ENCODE measurements around the gene GNL3. TPM values are rescaled to one million over a fixed set of nuclear protein-coding genes. Genes with fewer than 3 reads are reported as not detected.
A peak's percentile ranks its signal among the peaks of the same experiment; 100 is the strongest.

The GNL3 gene
- total RNA-seq, 2 experiments from 2014 or later = 104 to 106 TPM

DNA sequence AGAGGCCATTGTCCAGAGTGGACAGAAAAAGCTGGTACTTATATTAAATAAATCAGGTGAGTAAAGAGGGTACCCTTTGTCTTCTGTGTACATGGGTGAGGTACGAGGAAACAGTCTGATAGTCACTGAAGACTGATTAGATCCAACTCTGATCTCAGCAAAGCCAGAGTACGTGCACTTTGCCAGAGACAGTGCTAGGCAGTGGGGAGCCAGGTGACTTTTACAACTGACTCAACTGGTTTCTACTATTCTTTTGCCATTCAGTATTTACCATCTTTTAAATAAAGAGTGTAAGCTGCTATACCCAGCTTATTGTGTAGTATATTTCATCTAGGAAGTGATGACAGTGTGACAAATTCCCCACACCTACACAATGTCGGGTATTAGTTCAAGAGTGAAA lies 3.3 kb downstream of the GNL3 start:
- Mint-ChIP-seq H3K27me3 (no peaks in the 10 kb centered on the region), H3K36me3 (ENCODE audit: low read depth) (peaks cover 98% of the 10 kb centered on the region), H3K4me3 (no peak overlapping the region), H3K4me1 (ENCODE audit: low read depth) (peaks cover 35% of the 10 kb centered on the region), H3K27ac (peak overlapping the region; percentile 97), H3K9me3 (no peaks in the 10 kb centered on the region)
- intact Hi-C loops (cut with DNase I, micrococcal nuclease) = loop anchor here in 1 of 2 experiments (5.0 to 10.0 kb wide), 3 partner anchors 358 to 1192 kb away; partner anchors contain the start of genes GLYCTK and SFMBT1
- no peaks in the 10 kb centered on the region for H3K27me3 ChIP-seq (ENCODE audit: control insufficient read depth in 1 of 2, insufficient read depth in 2 of 2, low read length in 2 of 2)
- ChIA-PET POLR2A (no interaction called here), CTCF (interaction anchor here (0.8 to 1.0 kb wide), 2 partner anchors 8 to 10 kb away, joined by 3 to 4 read pairs; no protein-coding TSS in a partner anchor)
- peaks cover 14% of the 10 kb centered on the region for H3K4me1 ChIP-seq (ENCODE audit: insufficient read depth, low read length)
- peaks cover 70% of the 10 kb centered on the region for H3K36me3 ChIP-seq (ENCODE audit: insufficient read depth, low read length)
- H3K27ac ChIP-seq (ENCODE audit: low read depth in 1 of 2, low read length in 2 of 2) = no peak overlapping the region
- DNase-seq = no peak
- no peak for TF ChIP-seq CTCF (IDR thresholded peaks at IDR 0.05)
- ATAC-seq (ENCODE audit: poor library complexity) = no peak
- no peak overlapping the region for H3K4me3 ChIP-seq (ENCODE audit: low read length)
- H3K9me3 ChIP-seq (ENCODE audit: control insufficient read depth in 1 of 2, insufficient read depth in 1 of 2, low read length in 2 of 2) = no peaks in the 10 kb centered on the region

DNA sequence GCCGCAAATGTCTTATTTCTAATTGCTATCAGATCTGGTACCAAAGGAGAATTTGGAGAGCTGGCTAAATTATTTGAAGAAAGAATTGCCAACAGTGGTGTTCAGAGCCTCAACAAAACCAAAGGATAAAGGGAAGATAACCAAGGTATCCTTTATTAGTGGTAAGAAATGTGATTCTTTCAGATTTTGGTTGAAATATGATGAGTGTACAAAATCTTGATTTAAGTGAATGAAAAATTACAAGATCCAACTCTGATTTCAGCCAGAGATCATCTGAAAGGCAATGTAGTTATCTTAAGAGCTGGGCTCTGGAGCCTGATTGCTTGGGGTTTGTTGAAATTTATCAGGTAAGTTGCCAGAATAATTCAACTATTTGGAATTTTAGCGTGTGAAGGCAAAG lies 4.7 kb downstream of the GNL3 start:
- Mint-ChIP-seq H3K27ac (peak overlapping the region; percentile 39), H3K4me3 (no peak overlapping the region), H3K27me3 (no peaks in the 10 kb centered on the region), H3K4me1 (ENCODE audit: low read depth) (peaks cover 23% of the 10 kb centered on the region), H3K9me3 (no peaks in the 10 kb centered on the region), H3K36me3 (ENCODE audit: low read depth) (peaks cover 100% of the 10 kb centered on the region)
- Histone ChIP-seq H3K9me3 (ENCODE audit: control insufficient read depth in 1 of 2, insufficient read depth in 1 of 2, low read length in 2 of 2) (no peaks in the 10 kb centered on the region), H3K36me3 (ENCODE audit: insufficient read depth, low read length) (peaks cover 83% of the 10 kb centered on the region), H3K27ac (ENCODE audit: low read depth in 1 of 2, low read length in 2 of 2) (no peak overlapping the region), H3K4me3 (ENCODE audit: low read length) (no peak overlapping the region), H3K27me3 (ENCODE audit: control insufficient read depth in 1 of 2, insufficient read depth in 2 of 2, low read length in 2 of 2) (no peaks in the 10 kb centered on the region), H3K4me1 (ENCODE audit: insufficient read depth, low read length) (peaks cover 14% of the 10 kb centered on the region)
- CTCF ChIA-PET = no interaction called here
- POLR2A ChIA-PET = no interaction called here
- no peak for DNase-seq
- intact Hi-C loops (cut with DNase I, micrococcal nuclease) = no loop called here
- no peak for ATAC-seq (ENCODE audit: poor library complexity)
- no peak for TF ChIP-seq CTCF (IDR thresholded peaks at IDR 0.05)

- no peak for TF ChIP-seq CTCF (IDR thresholded peaks at IDR 0.05)
- H3K9me3 ChIP-seq (ENCODE audit: control insufficient read depth in 1 of 2, insufficient read depth in 1 of 2, low read length in 2 of 2) = no peaks in the 10 kb centered on the region
- ChIA-PET CTCF (interaction anchor here (0.6 kb wide), 1 partner anchor 11 kb away, joined by 4 read pairs; no protein-coding TSS in a partner anchor), POLR2A (no interaction called here)
- H3K4me3 Mint-ChIP-seq = no peak overlapping the region
- no peaks in the 10 kb centered on the region for H3K27me3 ChIP-seq (ENCODE audit: control insufficient read depth in 1 of 2, insufficient read depth in 2 of 2, low read length in 2 of 2)
- no peaks in the 10 kb centered on the region for H3K4me1 ChIP-seq (ENCODE audit: insufficient read depth, low read length)
- no peak overlapping the region for H3K27ac ChIP-seq (ENCODE audit: low read depth in 1 of 2, low read length in 2 of 2)
- no peak for ATAC-seq (ENCODE audit: poor library complexity)
- peaks cover 98% of the 10 kb centered on the region for H3K36me3 Mint-ChIP-seq (ENCODE audit: low read depth)
- peaks cover 95% of the 10 kb centered on the region for H3K36me3 ChIP-seq (ENCODE audit: insufficient read depth, low read length)
- DNase-seq = no peak
- no peak overlapping the region for H3K27ac Mint-ChIP-seq
- intact Hi-C loops (cut with DNase I, micrococcal nuclease) = no loop called here
- H3K9me3 Mint-ChIP-seq = no peaks in the 10 kb centered on the region
- H3K4me1 Mint-ChIP-seq (ENCODE audit: low read depth) = peaks cover 5% of the 10 kb centered on the region
- no peak overlapping the region for H3K4me3 ChIP-seq (ENCODE audit: low read length)
- H3K27me3 Mint-ChIP-seq = no peaks in the 10 kb centered on the region
These were observed 7.2 kb downstream of the GNL3 start for GRCh38 chr3:52693071-52693470.
